SK-N-SH treated with all-trans-retinoic acid at 6 μM for 48 hours (cell line): Measurements from ENCODE around the gene FAM228B.

Source experiments
- ARNTL ChIP-seq: fragments of 450-650 bp; formaldehyde crosslinking; IDR thresholded peaks from 2 replicates; pipeline ENCODE4 v1.5.0; 2020; ENCODE audit warnings: low read depth, mild to moderate bottlenecking, moderate library complexity, borderline replicate concordance
- CSDC2 ChIP-seq: fragments of 250-450 bp; sonication (Bioruptor Pico); IDR thresholded peaks from 2 replicates; pipeline ENCODE4 v1.5.0; 2020; ENCODE audit warnings: mild to moderate bottlenecking, moderate library complexity
- ESRRG ChIP-seq: fragments of 250-450 bp; sonication (Bioruptor Pico); IDR thresholded peaks from 2 replicates; pipeline ENCODE4 v1.6.1; 2021; ENCODE audit warnings: mild to moderate bottlenecking
- ISL1 ChIP-seq: fragments of 250-450 bp; sonication (Bioruptor Pico); IDR thresholded peaks from 2 replicates; pipeline ENCODE4 v2.1.2; 2022; ENCODE audit warnings: mild to moderate bottlenecking, moderate library complexity
- PATZ1 ChIP-seq: fragments of 250-450 bp; sonication (Bioruptor Pico); IDR thresholded peaks from 2 replicates; pipeline ENCODE4 v1.8.0; 2020; ENCODE audit warnings: mild to moderate bottlenecking, moderate library complexity, borderline replicate concordance
- PPARA ChIP-seq: fragments of 250-450 bp; sonication (Bioruptor Pico); IDR thresholded peaks from 2 replicates; pipeline ENCODE4 v1.5.0; 2020; ENCODE audit warnings: mild to moderate bottlenecking, borderline replicate concordance
- RARB ChIP-seq: fragments of 250-450 bp; sonication (Bioruptor Pico); IDR thresholded peaks from 2 replicates; pipeline ENCODE4 v1.8.0; 2021; ENCODE audit warnings: mild to moderate bottlenecking, moderate library complexity
- TCF4 ChIP-seq: fragments of 250-450 bp; sonication (Bioruptor Pico); IDR thresholded peaks from 2 replicates; pipeline ENCODE4 v1.8.0; 2021; ENCODE audit warnings: mild to moderate bottlenecking, moderate library complexity, borderline replicate concordance
- TOX ChIP-seq: fragments of 250-450 bp; sonication (Bioruptor Pico); IDR thresholded peaks from 2 replicates; pipeline ENCODE4 v1.8.0; 2021; ENCODE audit warnings: mild to moderate bottlenecking, moderate library complexity, borderline replicate concordance
- TSHZ2 ChIP-seq: fragments of 250-450 bp; sonication (Bioruptor Pico); IDR thresholded peaks from 2 replicates; pipeline ENCODE4 v1.5.0; 2020; ENCODE audit warnings: mild to moderate bottlenecking, moderate library complexity
- ZFP3 ChIP-seq: fragments of 250-450 bp; sonication (Bioruptor Pico); IDR thresholded peaks from 2 replicates; pipeline ENCODE4 v1.5.0; 2020; ENCODE audit warnings: mild to moderate bottlenecking, moderate library complexity
- ZFP30 ChIP-seq: fragments of 450-650 bp; formaldehyde crosslinking; IDR thresholded peaks from 2 replicates; pipeline ENCODE4 v1.5.0; 2022; ENCODE audit warnings: mild to moderate bottlenecking, moderate library complexity
- ZNF70 ChIP-seq: fragments of 450-650 bp; formaldehyde crosslinking; IDR thresholded peaks from 2 replicates; pipeline ENCODE4 v1.5.0; 2020; ENCODE audit warnings: mild to moderate bottlenecking, moderate library complexity
- ZNF8 ChIP-seq: fragments of 450-650 bp; formaldehyde crosslinking; IDR thresholded peaks from 2 replicates; pipeline ENCODE4 v1.5.0; 2020; ENCODE audit warnings: mild to moderate bottlenecking, moderate library complexity

- no peak for TF ChIP-seq ZFP3 (CRISPR knock-in tag)
- TF ChIP-seq ZFP30: no peak
- no peak for TF ChIP-seq PATZ1 (CRISPR knock-in tag)
- TF ChIP-seq CSDC2 (CRISPR knock-in tag): no peak
- no peak for TF ChIP-seq RARB (CRISPR knock-in tag)
- no peak for TF ChIP-seq ISL1 (CRISPR knock-in tag)
- TF ChIP-seq ESRRG (CRISPR knock-in tag): no peak
- no peak for TF ChIP-seq ZNF70
- TF ChIP-seq PPARA: no peak
- TF ChIP-seq TCF4 (CRISPR knock-in tag): no peak
- no peak for TF ChIP-seq ARNTL (CRISPR knock-in tag)
- TF ChIP-seq TSHZ2 (CRISPR knock-in tag): no peak
- no peak for TF ChIP-seq ZNF8 (CRISPR knock-in tag)
- TF ChIP-seq TOX (CRISPR knock-in tag): no peak
Measured at GRCh38 chr2:24105816-24106215, 17.5 kb upstream of the FAM228B start.
